Vagina (tissue), 2 donors: ENCODE measurements around the gene ADI1.

ENCODE experiments used
- POLR2A ChIP-seq, 2 donors: fragments of 450-650 bp; IDR thresholded peaks; one replicate each; pipeline ENCODE4 v1.6.1; 2017; ENCODE audit warnings: antibody characterized with exemption in 2 of 2, mild to moderate bottlenecking in 2 of 2, moderate library complexity in 2 of 2
- POLR2AphosphoS5 ChIP-seq, 2 donors: sonication (generic); formaldehyde crosslinking; IDR thresholded peaks; one replicate each; pipeline ENCODE4 v1.9.0; 2017; ENCODE audit warnings: antibody characterized with exemption in 2 of 2, mild to moderate bottlenecking in 2 of 2, low read depth in 1 of 2; ENCODE audit not compliant: insufficient read depth in 1 of 2
- TF ChIP-seq, protein P1 (sequence below), 3 experiments: fragments of 450-650 bp in 2 of 3; fragments of 200-600 bp in 1 of 3; sonication (generic) in 1 of 3; IDR thresholded peaks; one replicate each; pipeline ENCODE4 v1.5.1; 2017 to 2019; ENCODE audit warnings: antibody characterized with exemption in 3 of 3, mild to moderate bottlenecking in 2 of 3, moderate library complexity in 2 of 3

GRCh38 chr2:3451169-3451568 lies 68.2 kb downstream of the ADI1 start:
- TF ChIP-seq POLR2A (IDR thresholded peaks at IDR 0.05) (no peak), POLR2AphosphoS5 (IDR thresholded peaks at IDR 0.05; ENCODE audit: insufficient read depth in 1 of 2, low read depth in 1 of 2) (no peak)
- TF ChIP-seq, protein P1, sequence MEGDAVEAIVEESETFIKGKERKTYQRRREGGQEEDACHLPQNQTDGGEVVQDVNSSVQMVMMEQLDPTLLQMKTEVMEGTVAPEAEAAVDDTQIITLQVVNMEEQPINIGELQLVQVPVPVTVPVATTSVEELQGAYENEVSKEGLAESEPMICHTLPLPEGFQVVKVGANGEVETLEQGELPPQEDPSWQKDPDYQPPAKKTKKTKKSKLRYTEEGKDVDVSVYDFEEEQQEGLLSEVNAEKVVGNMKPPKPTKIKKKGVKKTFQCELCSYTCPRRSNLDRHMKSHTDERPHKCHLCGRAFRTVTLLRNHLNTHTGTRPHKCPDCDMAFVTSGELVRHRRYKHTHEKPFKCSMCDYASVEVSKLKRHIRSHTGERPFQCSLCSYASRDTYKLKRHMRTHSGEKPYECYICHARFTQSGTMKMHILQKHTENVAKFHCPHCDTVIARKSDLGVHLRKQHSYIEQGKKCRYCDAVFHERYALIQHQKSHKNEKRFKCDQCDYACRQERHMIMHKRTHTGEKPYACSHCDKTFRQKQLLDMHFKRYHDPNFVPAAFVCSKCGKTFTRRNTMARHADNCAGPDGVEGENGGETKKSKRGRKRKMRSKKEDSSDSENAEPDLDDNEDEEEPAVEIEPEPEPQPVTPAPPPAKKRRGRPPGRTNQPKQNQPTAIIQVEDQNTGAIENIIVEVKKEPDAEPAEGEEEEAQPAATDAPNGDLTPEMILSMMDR (IDR thresholded peaks at IDR 0.05): no peak
